ENCODE results near the gene BAIAP2.
A peak's percentile ranks its signal among the peaks of the same experiment; 100 is the strongest.
"Not testable (repeated sequence)": the region's sequence is repeated elsewhere in the genome, so short reads cannot be mapped to it uniquely, and the experiment has no call there.

The BAIAP2 gene

GRCh38 chr17:81142301-81143199 lies 107.6 kb downstream of the BAIAP2 start:
- no peak overlapping the region for H3K27ac ChIP-seq
- no peak overlapping the region for H3K9ac ChIP-seq (ENCODE audit: insufficient read length)
- peak; percentile 20 for DNase-seq (ENCODE audit: low read depth, low spot score)
- no peaks in the 10 kb centered on the region for H3K9me3 ChIP-seq (ENCODE audit: low read depth, low read length)
- H3K4me3 ChIP-seq = no peak overlapping the region
- no peaks in the 10 kb centered on the region for H3K36me3 ChIP-seq (ENCODE audit: insufficient read depth, low read length)
- peak; percentile 48 for TF ChIP-seq FOXP2 (optimal IDR thresholded peaks at IDR 0.05; ENCODE audit: control extremely low read depth, extremely low read length, insufficient read depth)
- TF ChIP-seq EZH2 (IDR thresholded peaks at IDR 0.05) = no peak
- TF ChIP-seq POLR2AphosphoS5 (IDR thresholded peaks at IDR 0.05; ENCODE audit: borderline replicate concordance, low read depth, low read length) = no peak

- Histone ChIP-seq H3K27ac (no peak overlapping the region), H3K9ac (ENCODE audit: insufficient read length) (no peak overlapping the region), H3K4me3 (no peak overlapping the region), H3K9me3 (ENCODE audit: low read depth, low read length) (no peaks in the 10 kb centered on the region), H3K36me3 (ENCODE audit: insufficient read depth, low read length) (no peaks in the 10 kb centered on the region)
- DNase-seq (ENCODE audit: low read depth, low spot score) = no peak
- TF ChIP-seq EZH2 (IDR thresholded peaks at IDR 0.05) (no peak), POLR2AphosphoS5 (IDR thresholded peaks at IDR 0.05; ENCODE audit: borderline replicate concordance, low read depth, low read length) (no peak), FOXP2 (optimal IDR thresholded peaks at IDR 0.05; ENCODE audit: control extremely low read depth, extremely low read length, insufficient read depth) (no peak)
These were observed 108.2 kb downstream of the BAIAP2 start for GRCh38 chr17:81143200-81143527.

- no peak overlapping the region for H3K9ac ChIP-seq (ENCODE audit: insufficient read length)
- no peaks in the 10 kb centered on the region for H3K9me3 ChIP-seq (ENCODE audit: low read depth, low read length)
- H3K36me3 ChIP-seq (ENCODE audit: insufficient read depth, low read length) = no peaks in the 10 kb centered on the region
- no peak for DNase-seq (ENCODE audit: low read depth, low spot score)
- no peak overlapping the region for H3K4me3 ChIP-seq
- no peak overlapping the region for H3K27ac ChIP-seq
- TF ChIP-seq POLR2AphosphoS5 (IDR thresholded peaks at IDR 0.05; ENCODE audit: borderline replicate concordance, low read depth, low read length) (no peak), EZH2 (IDR thresholded peaks at IDR 0.05) (no peak), FOXP2 (optimal IDR thresholded peaks at IDR 0.05; ENCODE audit: control extremely low read depth, extremely low read length, insufficient read depth) (no peak)
These were observed 108.9 kb downstream of the BAIAP2 start for GRCh38 chr17:81143717-81144422.

GRCh38 chr17:81144423-81144781 lies 109.5 kb downstream of the BAIAP2 start:
- TF ChIP-seq FOXP2 (optimal IDR thresholded peaks at IDR 0.05; ENCODE audit: control extremely low read depth, extremely low read length, insufficient read depth) (no peak), EZH2 (IDR thresholded peaks at IDR 0.05) (no peak), POLR2AphosphoS5 (IDR thresholded peaks at IDR 0.05; ENCODE audit: borderline replicate concordance, low read depth, low read length) (no peak)
- Histone ChIP-seq H3K36me3 (ENCODE audit: insufficient read depth, low read length) (no peaks in the 10 kb centered on the region), H3K27ac (no peak overlapping the region), H3K4me3 (no peak overlapping the region), H3K9ac (ENCODE audit: insufficient read length) (no peak overlapping the region), H3K9me3 (ENCODE audit: low read depth, low read length) (no peaks in the 10 kb centered on the region)
- no peak for DNase-seq (ENCODE audit: low read depth, low spot score)

GRCh38 chr17:81146208-81146607 lies 111.3 kb downstream of the BAIAP2 start:
- not testable (repeated sequence) for H3K9me3 ChIP-seq (ENCODE audit: low read depth, low read length); H3K36me3 ChIP-seq (ENCODE audit: insufficient read depth, low read length); H3K4me3 ChIP-seq; H3K27ac ChIP-seq; DNase-seq (ENCODE audit: low read depth, low spot score); H3K9ac ChIP-seq (ENCODE audit: insufficient read length)

- no peaks in the 10 kb centered on the region for H3K36me3 ChIP-seq (ENCODE audit: insufficient read depth, low read length)
- H3K27ac ChIP-seq = no peak overlapping the region
- H3K4me3 ChIP-seq = no peak overlapping the region
- DNase-seq (ENCODE audit: low read depth, low spot score) = no peak
- H3K9ac ChIP-seq (ENCODE audit: insufficient read length) = no peak overlapping the region
- TF ChIP-seq POLR2AphosphoS5 (IDR thresholded peaks at IDR 0.05; ENCODE audit: borderline replicate concordance, low read depth, low read length) (no peak), FOXP2 (optimal IDR thresholded peaks at IDR 0.05; ENCODE audit: control extremely low read depth, extremely low read length, insufficient read depth) (no peak), EZH2 (IDR thresholded peaks at IDR 0.05) (no peak)
- H3K9me3 ChIP-seq (ENCODE audit: low read depth, low read length) = no peaks in the 10 kb centered on the region
These were observed 112.8 kb downstream of the BAIAP2 start for GRCh38 chr17:81147701-81148100.

GRCh38 chr17:81148571-81148970 lies 113.6 kb downstream of the BAIAP2 start:
- no peaks in the 10 kb centered on the region for H3K36me3 ChIP-seq (ENCODE audit: insufficient read depth, low read length)
- no peak overlapping the region for H3K27ac ChIP-seq
- H3K9me3 ChIP-seq (ENCODE audit: low read depth, low read length) = no peaks in the 10 kb centered on the region
- no peak overlapping the region for H3K4me3 ChIP-seq
- no peak for DNase-seq (ENCODE audit: low read depth, low spot score)
- TF ChIP-seq FOXP2 (optimal IDR thresholded peaks at IDR 0.05; ENCODE audit: control extremely low read depth, extremely low read length, insufficient read depth) (no peak), EZH2 (IDR thresholded peaks at IDR 0.05) (no peak), POLR2AphosphoS5 (IDR thresholded peaks at IDR 0.05; ENCODE audit: borderline replicate concordance, low read depth, low read length) (no peak)
- H3K9ac ChIP-seq (ENCODE audit: insufficient read length) = no peak overlapping the region

GRCh38 chr17:81148986-81149533 lies 114.1 kb downstream of the BAIAP2 start:
- Histone ChIP-seq H3K27ac (no peak overlapping the region), H3K4me3 (no peak overlapping the region), H3K9ac (ENCODE audit: insufficient read length) (no peak overlapping the region), H3K36me3 (ENCODE audit: insufficient read depth, low read length) (no peaks in the 10 kb centered on the region), H3K9me3 (ENCODE audit: low read depth, low read length) (no peaks in the 10 kb centered on the region)
- TF ChIP-seq POLR2AphosphoS5 (IDR thresholded peaks at IDR 0.05; ENCODE audit: borderline replicate concordance, low read depth, low read length) (no peak), EZH2 (IDR thresholded peaks at IDR 0.05) (no peak), FOXP2 (optimal IDR thresholded peaks at IDR 0.05; ENCODE audit: control extremely low read depth, extremely low read length, insufficient read depth) (no peak)
- DNase-seq (ENCODE audit: low read depth, low spot score) = no peak
